BE2C (cell line): ENCODE data around the gene YTHDF1.

ENCODE experiments used
- DNase-seq: peaks from one replicate; pipeline ENCODE4 v3.0.0-alpha.2; 2020
- H3K27me3 ChIP-seq: fragments of 250-450 bp; sonication (Bioruptor Pico); 2 replicates; pipeline ENCODE4 v1.5.1; 2020; ENCODE audit warnings: mild to moderate bottlenecking
- H3K36me3 ChIP-seq: fragments of 250-450 bp; sonication (Bioruptor Pico); 2 replicates; pipeline ENCODE4 v1.5.1; 2020; ENCODE audit warnings: mild to moderate bottlenecking
- H3K4me1 ChIP-seq: fragments of 250-450 bp; sonication (Bioruptor Pico); 2 replicates; pipeline ENCODE4 v1.5.1; 2020
- H3K4me3 ChIP-seq: 2 replicates; pipeline ENCODE4 v1.5.1; 2011; ENCODE audit warnings: low read depth, low read length
- H3K9me3 ChIP-seq: fragments of 250-450 bp; sonication (Bioruptor Pico); 2 replicates; pipeline ENCODE4 v1.5.1; 2020
- TF ChIP-seq, protein P1 (sequence below): IDR thresholded peaks from 2 replicates; pipeline ENCODE4 v1.5.1; 2012; ENCODE audit warnings: mild to moderate bottlenecking, low read depth, low read length

Gene YTHDF1

DNA sequence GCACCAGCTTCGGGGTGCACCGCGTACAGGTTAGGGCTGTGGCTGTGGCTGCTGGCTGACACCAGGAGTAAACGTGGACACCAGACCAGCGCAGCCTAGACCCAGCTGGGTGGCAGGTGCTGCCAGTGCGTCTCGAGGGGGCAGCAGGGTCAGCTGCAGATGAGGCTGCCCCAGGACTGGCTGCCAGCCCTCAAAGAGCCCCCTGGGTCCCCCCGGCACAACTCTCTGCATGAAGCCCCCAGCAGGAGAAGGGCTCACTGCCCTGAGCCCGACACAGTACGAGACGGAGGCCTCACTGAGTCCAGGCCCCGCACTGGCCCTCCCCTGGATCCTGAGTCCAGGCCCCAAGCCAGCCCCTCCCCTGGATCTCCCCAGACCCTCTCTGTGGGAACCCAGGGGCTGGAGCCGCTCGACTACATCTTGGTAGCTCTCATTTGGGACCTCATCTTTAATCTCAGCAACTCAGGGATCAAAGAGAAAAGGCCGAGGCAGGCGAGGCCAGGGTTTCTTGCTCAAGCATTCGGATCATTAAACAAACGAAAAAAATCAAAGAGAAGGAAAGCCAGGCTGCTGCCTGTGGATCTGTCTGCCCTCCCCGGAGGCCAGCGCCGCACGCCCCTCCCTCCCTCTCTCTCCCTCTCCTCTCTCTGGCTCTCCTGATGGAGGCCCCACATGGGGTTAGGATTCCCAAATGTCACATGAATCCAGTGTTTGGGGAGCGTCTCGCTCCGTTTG is 45.3 kb upstream of the YTHDF1 start:
- TF ChIP-seq, protein P1, sequence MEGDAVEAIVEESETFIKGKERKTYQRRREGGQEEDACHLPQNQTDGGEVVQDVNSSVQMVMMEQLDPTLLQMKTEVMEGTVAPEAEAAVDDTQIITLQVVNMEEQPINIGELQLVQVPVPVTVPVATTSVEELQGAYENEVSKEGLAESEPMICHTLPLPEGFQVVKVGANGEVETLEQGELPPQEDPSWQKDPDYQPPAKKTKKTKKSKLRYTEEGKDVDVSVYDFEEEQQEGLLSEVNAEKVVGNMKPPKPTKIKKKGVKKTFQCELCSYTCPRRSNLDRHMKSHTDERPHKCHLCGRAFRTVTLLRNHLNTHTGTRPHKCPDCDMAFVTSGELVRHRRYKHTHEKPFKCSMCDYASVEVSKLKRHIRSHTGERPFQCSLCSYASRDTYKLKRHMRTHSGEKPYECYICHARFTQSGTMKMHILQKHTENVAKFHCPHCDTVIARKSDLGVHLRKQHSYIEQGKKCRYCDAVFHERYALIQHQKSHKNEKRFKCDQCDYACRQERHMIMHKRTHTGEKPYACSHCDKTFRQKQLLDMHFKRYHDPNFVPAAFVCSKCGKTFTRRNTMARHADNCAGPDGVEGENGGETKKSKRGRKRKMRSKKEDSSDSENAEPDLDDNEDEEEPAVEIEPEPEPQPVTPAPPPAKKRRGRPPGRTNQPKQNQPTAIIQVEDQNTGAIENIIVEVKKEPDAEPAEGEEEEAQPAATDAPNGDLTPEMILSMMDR, result no peak
- DNase-seq, result no peak
- Histone ChIP-seq H3K4me1 (no peaks in the 10 kb centered on the region), H3K27me3 (peaks cover 24% of the 10 kb centered on the region), H3K4me3 (no peak overlapping the region), H3K9me3 (no peaks in the 10 kb centered on the region; the same call in 1 of the 2 replicates), H3K36me3 (no peaks in the 10 kb centered on the region)

DNA sequence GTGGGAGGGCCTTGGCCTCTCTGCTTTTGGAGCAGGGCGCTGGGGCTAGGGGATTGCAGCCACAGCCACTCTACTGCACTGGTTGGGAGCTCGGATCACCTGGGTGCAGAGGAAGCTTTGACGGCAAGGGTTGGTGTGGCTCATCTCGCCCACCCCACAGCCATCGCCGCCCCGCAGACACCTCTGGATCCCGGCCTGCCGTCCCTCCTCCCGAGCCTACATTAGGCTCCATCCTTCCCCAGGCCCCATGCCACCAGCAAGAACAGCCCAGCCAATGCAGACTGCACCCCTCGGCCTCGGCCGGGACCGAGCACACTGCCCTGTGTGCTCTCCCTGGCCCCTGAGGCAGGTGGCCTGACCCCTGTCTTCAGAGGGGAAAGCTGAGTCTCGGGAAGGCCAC is 44.6 kb upstream of the YTHDF1 start:
- Histone ChIP-seq H3K27me3 (peaks cover 31% of the 10 kb centered on the region), H3K4me1 (no peaks in the 10 kb centered on the region), H3K4me3 (no peak overlapping the region), H3K36me3 (no peaks in the 10 kb centered on the region), H3K9me3 (no peaks in the 10 kb centered on the region; the same call in 1 of the 2 replicates)
- TF ChIP-seq, protein P1, result no peak
- no peak for DNase-seq

DNA sequence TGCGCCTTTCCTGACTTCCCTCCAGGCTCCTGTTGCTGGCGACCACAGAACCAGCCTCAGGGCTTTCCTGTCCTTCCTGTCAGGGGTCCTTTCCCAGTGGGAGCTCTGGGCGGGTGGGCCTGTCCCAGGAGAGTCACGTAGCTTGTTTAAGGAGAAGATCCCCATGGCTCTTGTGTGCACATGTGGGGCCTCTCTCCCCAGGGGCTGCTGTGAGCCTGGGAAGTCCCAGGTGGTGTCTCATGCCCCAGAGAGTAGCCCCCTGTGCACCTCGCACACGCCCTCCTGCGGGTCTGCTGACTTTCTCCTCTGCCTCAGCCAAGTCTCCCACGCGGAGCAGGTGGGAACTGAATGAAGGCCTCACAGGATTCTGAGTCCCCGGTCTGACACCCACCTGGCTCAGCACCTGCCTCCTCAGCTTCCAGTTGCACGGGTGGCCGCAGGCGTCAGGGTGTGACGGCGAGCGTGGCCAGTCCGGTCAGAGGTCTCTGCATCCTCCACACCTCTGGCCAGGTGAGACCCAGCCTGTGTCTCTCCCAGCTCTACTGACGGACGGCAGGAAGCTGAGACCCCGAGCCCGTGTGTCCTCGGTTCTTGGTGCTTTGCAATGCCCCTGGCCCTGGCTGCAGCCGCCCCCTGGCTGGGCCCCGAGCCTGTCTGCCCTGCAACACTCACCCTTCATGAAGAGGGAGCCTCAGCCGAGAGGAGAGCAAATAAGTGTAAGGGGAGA is 44.0 kb upstream of the YTHDF1 start:
- TF ChIP-seq, protein P1, result no peak

DNA sequence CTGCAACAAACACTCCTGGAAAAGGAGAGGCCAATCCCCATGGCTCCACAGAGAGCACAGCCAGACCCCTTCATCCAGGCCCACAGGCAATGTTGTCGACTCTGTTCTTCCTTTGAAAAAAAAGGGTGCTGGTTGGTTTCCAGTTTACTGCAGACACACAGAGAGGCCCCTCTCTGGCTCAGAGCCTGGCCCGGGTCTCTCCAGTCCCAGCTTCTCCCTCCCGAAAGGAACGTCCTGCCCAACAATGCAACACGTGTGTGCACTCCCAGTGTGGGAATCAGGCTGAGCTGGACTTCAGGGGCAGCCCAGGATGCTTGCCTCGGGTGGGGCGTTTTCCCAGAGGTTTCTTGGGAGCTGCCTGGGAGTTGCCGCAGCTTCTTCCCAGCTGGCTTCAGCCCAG is 42.9 kb upstream of the YTHDF1 start:
- H3K4me1 ChIP-seq, result no peaks in the 10 kb centered on the region
- no peaks in the 10 kb centered on the region; the same call in 1 of the 2 replicates for H3K9me3 ChIP-seq
- peaks cover 37% of the 10 kb centered on the region for H3K27me3 ChIP-seq
- no peaks in the 10 kb centered on the region for H3K36me3 ChIP-seq
- H3K4me3 ChIP-seq, result no peak overlapping the region
- TF ChIP-seq, protein P1, result no peak
- no peak for DNase-seq

More for the DNA sequence above, 44.0 kb upstream of the YTHDF1 start:
- no peaks in the 10 kb centered on the region; the same call in 1 of the 2 replicates for H3K9me3 ChIP-seq
- H3K4me3 ChIP-seq, result no peak overlapping the region
- no peak for DNase-seq
- H3K4me1 ChIP-seq, result no peaks in the 10 kb centered on the region
- H3K36me3 ChIP-seq, result no peaks in the 10 kb centered on the region
- H3K27me3 ChIP-seq, result peaks cover 37% of the 10 kb centered on the region

DNA sequence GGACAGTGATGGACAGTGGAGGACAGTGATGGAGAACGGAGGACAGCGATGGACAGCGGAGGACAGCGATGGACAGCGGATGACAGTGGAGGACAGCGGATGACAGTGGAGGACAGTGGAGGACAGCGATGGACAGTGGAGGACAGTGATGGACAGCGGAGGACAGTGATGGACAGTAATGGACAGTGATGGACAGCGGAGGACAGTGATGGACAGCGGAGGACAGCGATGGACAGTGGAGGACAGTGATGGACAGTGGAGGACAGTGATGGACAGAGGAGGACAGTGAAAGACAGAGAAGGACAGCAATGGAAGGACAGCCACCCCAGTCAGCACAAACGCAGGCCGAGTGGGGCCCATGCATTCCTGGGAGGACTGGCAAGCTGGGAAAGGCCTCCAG is 41.7 kb upstream of the YTHDF1 start:
- H3K27me3 ChIP-seq, result peaks cover 42% of the 10 kb centered on the region
- no peaks in the 10 kb centered on the region; the same call in 1 of the 2 replicates for H3K9me3 ChIP-seq
- H3K4me1 ChIP-seq, result no peaks in the 10 kb centered on the region
- TF ChIP-seq, protein P1, result no peak
- no peak for DNase-seq
- no peaks in the 10 kb centered on the region for H3K36me3 ChIP-seq
- no peak overlapping the region for H3K4me3 ChIP-seq

DNA sequence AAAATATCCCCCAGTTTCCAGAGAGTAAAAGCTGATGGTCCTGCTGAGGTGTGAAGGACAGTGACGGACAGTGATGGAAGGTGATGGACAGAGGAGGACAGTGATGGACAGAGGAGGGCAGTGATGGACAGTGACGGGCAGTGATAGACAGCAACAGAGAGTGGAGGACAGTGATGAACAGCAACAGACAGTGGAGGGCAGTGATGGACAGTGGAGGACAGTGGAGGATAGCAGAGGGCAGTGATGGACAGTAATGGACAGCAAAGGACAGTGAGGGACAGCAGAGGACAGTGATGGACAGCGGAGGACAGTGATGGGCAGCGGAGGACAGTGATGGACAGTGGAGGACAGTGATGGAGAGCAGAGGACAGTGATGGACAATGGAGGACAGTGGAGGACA is 41.0 kb upstream of the YTHDF1 start:
- TF ChIP-seq, protein P1, result no peak
- Histone ChIP-seq H3K4me1 (no peaks in the 10 kb centered on the region), H3K36me3 (no peaks in the 10 kb centered on the region), H3K9me3 (no peaks in the 10 kb centered on the region; the same call in 1 of the 2 replicates), H3K27me3 (peaks cover 48% of the 10 kb centered on the region), H3K4me3 (no peak overlapping the region)
- DNase-seq, result no peak
